HG02588 (cell line): ENCODE measurements around the gene KHK.
A peak's percentile ranks its signal among the peaks of the same experiment; 100 is the strongest.

Experiments used
- ATAC-seq: cut with Tn5 transposase; IDR thresholded peaks from one replicate; pipeline ENCODE4 v1.9.1; 2021; ENCODE audit warnings: mild to moderate bottlenecking, moderate library complexity; ENCODE audit not compliant: unreplicated experiment

Gene KHK

GRCh38 chr2:27086724-27087593 lies at the start of gene KHK:
TSS of gene KHK (plus strand) at chr2:27086772. CDS start at chr2:27087260, 488 bp downstream.
- ATAC-seq, result peak; percentile 2

- ATAC-seq, result no peak
Observed at GRCh38 chr2:27038012-27038411, 48.6 kb upstream of the KHK start.

- ATAC-seq, result no peak
Observed at GRCh38 chr2:27038631-27039339, 47.8 kb upstream of the KHK start.

- ATAC-seq, result no peak
Observed at GRCh38 chr2:27039426-27039825, 47.1 kb upstream of the KHK start.

DNA sequence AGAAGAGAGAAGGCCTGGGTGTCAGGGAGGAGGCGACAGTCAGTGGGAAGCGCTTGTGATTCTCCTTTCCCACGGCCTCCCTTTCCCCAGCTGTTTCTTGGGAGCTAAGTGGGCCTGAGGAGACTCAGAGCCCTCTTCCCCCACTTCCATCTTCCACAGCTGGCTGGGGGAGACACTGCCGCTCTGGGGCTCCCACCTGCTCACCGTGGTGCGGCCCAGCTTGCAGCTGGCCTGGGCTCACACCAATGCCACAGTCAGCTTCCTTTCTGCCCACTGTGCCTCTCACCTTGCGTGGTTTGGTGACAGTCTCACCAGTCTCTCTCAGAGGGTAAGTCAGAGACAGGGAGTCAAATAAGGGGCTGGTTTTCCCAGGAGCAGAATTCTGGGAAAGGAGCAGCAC lies 46.7 kb upstream of the KHK start:
- no peak for ATAC-seq

DNA sequence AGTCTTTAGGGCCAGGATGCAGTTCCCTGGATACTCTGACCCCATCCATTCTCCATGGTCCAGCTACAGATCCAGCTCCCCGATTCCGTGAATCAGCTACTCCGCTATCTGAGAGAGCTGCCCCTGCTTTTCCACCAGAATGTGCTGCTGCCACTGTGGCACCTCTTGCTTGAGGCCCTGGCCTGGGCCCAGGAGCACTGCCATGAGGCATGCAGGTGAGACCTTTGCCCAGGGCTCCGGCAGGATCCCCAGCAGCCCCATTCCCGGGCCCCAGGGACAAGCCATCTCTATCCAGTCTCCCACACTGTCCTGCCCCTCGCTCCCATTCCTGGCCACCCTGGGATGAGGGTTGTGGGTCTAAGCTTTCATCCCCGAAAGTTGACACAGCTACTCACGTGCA lies 46.3 kb upstream of the KHK start:
- no peak for ATAC-seq

- ATAC-seq, result no peak
Observed at GRCh38 chr2:27041752-27042151, 44.8 kb upstream of the KHK start.

DNA sequence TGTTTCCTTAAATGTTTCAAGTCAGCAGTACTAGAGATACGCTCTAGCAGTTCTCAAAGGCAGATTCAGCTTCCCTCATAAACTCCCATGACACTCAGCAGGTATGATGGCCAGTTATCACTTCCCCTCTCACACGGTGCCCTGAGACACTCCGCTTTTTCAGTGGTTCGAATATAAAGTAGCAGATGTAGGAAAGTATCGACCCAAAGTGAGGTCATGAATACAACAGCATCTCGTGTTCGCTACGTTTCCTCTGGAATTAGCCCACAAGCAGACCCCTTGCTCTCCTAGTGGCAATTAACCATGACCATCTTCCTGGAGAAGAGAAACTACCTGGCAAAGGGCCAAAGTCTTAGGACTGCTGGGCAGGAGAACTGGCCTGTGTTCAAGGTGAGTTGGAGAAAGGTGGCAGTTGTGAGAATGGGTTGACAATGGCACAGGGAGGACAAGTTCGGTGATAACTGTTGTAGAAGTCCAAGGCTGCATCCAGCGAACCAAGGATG lies 44.4 kb upstream of the KHK start:
- no peak for ATAC-seq

DNA sequence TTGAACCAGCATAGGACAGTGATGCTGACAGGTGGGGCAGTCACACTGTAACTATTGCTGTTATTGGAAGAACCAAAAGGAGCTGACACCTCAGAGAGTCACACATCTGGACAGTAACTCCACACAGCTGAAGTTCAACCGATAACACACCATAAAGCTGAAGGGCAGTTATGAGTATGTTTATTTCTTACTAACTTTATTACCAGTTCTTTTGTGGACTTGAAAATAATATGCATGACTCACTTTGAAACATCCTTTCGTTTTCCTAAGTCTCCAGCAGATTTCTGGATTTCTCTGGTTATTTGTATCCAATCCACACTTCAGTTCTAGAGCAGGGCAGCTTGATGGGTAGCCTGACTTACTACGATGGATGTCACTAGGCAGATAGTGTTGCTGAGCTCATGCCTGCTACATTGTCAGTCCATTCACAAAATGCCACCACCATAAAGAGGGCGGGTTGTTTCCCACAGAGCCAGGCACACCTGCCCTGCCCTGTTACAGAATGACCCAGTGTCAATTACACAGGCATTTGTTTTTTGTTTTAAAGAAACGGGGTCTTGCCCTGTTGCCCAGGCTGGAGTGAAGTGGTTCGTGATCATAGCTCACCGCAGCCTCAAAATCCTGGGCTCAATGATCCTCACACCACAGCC lies 43.5 kb upstream of the KHK start:
- ATAC-seq, result no peak

- ATAC-seq, result peak; percentile 22
Observed at GRCh38 chr2:27049422-27050280, 36.9 kb upstream of the KHK start.

- peak; percentile 42 for ATAC-seq
Observed at GRCh38 chr2:27050281-27050995, 36.1 kb upstream of the KHK start.

GRCh38 chr2:27050996-27051901 lies 35.3 kb upstream of the KHK start, which contains the start of gene AGBL5:
TSS of gene AGBL5 (plus strand) at chr2:27051668. CDS start at chr2:27052959, 1,291 bp downstream.
- peak; percentile 67 for ATAC-seq

DNA sequence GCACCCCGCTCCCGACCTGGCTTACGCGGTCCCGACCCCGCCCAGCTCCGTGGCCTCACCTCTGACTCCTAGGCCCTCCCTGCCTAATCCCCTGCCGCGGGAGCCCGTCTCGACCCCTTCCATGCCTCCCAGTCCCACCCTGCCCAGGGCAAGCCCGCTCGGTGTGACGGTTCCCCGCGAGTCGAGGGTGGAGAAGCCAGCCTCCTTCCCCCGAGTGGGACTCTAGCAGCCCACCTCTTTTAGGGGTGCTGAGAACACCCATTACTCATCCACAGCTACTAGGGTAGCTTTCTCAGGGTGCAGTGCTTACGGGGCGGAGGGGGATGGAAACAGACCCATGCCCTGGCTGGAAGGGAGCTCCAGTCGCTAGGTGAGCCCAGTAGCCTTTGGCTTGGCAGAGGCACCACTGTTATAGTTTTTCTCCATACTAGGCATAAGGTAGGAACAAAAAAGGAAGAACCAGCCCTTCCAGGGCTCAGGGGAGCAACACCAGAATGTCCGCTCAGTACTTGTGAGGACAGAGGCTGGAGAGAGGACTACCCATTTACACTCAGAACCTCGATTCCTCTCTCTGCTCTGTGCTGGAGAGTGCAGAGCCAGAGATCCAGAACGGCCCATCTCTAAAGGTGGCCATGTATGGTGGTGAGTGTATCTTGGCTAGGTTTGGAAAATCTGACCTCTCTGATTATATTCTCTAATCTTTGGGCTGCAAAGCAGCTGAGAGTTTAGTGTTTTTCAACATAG lies 34.5 kb upstream of the KHK start:
- ATAC-seq, result no peak

GRCh38 chr2:27053321-27053720 lies 33.3 kb upstream of the KHK start:
- ATAC-seq, result no peak

GRCh38 chr2:27053776-27054175 lies 32.8 kb upstream of the KHK start:
- ATAC-seq, result no peak

DNA sequence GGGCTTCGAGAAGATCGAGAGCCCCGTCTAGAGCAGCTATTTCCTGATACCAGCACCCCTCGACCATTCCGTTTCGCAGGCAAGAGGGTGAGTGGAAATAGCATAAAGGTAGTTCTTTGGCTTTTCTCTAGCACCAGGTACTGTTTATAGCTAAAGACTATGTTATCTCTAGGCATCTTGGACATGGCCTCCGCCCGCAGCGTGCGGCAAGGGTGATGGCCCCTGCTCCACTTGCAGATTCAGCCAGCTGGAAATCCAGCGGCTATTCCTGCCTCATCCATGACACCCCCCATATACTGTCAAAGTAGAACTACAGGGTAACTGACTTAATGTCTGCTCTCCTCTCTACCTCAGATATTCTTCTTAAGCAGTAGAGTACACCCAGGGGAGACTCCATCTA lies 31.9 kb upstream of the KHK start:
- ATAC-seq, result no peak

- no peak for ATAC-seq
Observed at GRCh38 chr2:27057184-27057583, 29.4 kb upstream of the KHK start.

DNA sequence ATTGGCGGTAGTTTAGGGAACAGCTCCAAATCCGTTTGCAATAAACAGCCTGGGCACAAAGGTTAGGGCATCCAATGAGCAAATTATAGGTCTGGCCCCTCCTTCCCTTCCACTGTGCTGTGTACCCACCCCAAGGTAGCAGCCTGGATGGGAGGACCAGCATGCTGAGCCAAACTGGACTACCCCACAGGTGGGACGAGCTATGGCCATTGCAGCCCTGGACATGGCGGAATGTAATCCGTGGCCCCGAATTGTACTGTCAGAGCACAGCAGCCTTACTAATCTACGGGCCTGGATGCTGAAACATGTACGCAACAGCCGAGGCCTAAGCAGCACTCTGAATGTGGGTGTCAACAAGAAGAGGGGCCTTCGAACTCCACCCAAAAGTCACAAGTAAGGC lies 28.4 kb upstream of the KHK start:
- no peak for ATAC-seq
